Measurements from ENCODE around the gene C16orf78. TPM values are rescaled to one million over a fixed set of nuclear protein-coding genes. Genes with fewer than 3 reads are reported as not detected.

C16orf78 gene
- total and polyA plus RNA-seq, 2 of the 8 experiments (the other 6 are each of a cell fraction or from before 2014, with no cell fraction given), result not detected

- TF ChIP-seq, protein P1, sequence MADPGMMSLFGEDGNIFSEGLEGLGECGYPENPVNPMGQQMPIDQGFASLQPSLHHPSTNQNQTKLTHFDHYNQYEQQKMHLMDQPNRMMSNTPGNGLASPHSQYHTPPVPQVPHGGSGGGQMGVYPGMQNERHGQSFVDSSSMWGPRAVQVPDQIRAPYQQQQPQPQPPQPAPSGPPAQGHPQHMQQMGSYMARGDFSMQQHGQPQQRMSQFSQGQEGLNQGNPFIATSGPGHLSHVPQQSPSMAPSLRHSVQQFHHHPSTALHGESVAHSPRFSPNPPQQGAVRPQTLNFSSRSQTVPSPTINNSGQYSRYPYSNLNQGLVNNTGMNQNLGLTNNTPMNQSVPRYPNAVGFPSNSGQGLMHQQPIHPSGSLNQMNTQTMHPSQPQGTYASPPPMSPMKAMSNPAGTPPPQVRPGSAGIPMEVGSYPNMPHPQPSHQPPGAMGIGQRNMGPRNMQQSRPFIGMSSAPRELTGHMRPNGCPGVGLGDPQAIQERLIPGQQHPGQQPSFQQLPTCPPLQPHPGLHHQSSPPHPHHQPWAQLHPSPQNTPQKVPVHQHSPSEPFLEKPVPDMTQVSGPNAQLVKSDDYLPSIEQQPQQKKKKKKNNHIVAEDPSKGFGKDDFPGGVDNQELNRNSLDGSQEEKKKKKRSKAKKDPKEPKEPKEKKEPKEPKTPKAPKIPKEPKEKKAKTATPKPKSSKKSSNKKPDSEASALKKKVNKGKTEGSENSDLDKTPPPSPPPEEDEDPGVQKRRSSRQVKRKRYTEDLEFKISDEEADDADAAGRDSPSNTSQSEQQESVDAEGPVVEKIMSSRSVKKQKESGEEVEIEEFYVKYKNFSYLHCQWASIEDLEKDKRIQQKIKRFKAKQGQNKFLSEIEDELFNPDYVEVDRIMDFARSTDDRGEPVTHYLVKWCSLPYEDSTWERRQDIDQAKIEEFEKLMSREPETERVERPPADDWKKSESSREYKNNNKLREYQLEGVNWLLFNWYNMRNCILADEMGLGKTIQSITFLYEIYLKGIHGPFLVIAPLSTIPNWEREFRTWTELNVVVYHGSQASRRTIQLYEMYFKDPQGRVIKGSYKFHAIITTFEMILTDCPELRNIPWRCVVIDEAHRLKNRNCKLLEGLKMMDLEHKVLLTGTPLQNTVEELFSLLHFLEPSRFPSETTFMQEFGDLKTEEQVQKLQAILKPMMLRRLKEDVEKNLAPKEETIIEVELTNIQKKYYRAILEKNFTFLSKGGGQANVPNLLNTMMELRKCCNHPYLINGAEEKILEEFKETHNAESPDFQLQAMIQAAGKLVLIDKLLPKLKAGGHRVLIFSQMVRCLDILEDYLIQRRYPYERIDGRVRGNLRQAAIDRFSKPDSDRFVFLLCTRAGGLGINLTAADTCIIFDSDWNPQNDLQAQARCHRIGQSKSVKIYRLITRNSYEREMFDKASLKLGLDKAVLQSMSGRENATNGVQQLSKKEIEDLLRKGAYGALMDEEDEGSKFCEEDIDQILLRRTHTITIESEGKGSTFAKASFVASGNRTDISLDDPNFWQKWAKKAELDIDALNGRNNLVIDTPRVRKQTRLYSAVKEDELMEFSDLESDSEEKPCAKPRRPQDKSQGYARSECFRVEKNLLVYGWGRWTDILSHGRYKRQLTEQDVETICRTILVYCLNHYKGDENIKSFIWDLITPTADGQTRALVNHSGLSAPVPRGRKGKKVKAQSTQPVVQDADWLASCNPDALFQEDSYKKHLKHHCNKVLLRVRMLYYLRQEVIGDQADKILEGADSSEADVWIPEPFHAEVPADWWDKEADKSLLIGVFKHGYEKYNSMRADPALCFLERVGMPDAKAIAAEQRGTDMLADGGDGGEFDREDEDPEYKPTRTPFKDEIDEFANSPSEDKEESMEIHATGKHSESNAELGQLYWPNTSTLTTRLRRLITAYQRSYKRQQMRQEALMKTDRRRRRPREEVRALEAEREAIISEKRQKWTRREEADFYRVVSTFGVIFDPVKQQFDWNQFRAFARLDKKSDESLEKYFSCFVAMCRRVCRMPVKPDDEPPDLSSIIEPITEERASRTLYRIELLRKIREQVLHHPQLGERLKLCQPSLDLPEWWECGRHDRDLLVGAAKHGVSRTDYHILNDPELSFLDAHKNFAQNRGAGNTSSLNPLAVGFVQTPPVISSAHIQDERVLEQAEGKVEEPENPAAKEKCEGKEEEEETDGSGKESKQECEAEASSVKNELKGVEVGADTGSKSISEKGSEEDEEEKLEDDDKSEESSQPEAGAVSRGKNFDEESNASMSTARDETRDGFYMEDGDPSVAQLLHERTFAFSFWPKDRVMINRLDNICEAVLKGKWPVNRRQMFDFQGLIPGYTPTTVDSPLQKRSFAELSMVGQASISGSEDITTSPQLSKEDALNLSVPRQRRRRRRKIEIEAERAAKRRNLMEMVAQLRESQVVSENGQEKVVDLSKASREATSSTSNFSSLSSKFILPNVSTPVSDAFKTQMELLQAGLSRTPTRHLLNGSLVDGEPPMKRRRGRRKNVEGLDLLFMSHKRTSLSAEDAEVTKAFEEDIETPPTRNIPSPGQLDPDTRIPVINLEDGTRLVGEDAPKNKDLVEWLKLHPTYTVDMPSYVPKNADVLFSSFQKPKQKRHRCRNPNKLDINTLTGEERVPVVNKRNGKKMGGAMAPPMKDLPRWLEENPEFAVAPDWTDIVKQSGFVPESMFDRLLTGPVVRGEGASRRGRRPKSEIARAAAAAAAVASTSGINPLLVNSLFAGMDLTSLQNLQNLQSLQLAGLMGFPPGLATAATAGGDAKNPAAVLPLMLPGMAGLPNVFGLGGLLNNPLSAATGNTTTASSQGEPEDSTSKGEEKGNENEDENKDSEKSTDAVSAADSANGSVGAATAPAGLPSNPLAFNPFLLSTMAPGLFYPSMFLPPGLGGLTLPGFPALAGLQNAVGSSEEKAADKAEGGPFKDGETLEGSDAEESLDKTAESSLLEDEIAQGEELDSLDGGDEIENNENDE (IDR thresholded peaks at IDR 0.05; ENCODE audit: insufficient replicate concordance, low read length), result no peak
- TF ChIP-seq RAD21 (IDR thresholded peaks at IDR 0.05 in 1 of 2, conservative IDR thresholded peaks at IDR 0.05 in 1 of 2; ENCODE audit: low read depth in 2 of 2, low read length in 2 of 2) (peak; percentile 56 to 59), YY1 (IDR thresholded peaks at IDR 0.05; ENCODE audit: low read depth, low read length) (0 out of 2 replicates have a peak, but pooled peaks have one; percentile 17), TBP (IDR thresholded peaks at IDR 0.05; ENCODE audit: low read depth, low read length) (0 out of 2 replicates have a peak, but pooled peaks have one; percentile 36), NANOG (IDR thresholded peaks at IDR 0.05; ENCODE audit: insufficient read depth, low read depth, low read length, poor library complexity, severe bottlenecking) (no peak)
Measured at GRCh38 chr16:49441366-49441780, 67.8 kb downstream of the C16orf78 start (continued).
